22Rv1 (cell line): Measurements from ENCODE around the gene PNMA6F.

Experiments
- ZFX ChIP-seq: fragments of 450-650 bp; IDR thresholded peaks from 2 replicates; pipeline ENCODE4 v1.6.1; 2017; ENCODE audit warnings: antibody characterized with exemption, borderline replicate concordance
- TF ChIP-seq, protein P1 (sequence below): fragments of 450-650 bp; IDR thresholded peaks from 2 replicates; pipeline ENCODE4 v1.5.1; 2017; ENCODE audit warnings: mild to moderate bottlenecking

DNA sequence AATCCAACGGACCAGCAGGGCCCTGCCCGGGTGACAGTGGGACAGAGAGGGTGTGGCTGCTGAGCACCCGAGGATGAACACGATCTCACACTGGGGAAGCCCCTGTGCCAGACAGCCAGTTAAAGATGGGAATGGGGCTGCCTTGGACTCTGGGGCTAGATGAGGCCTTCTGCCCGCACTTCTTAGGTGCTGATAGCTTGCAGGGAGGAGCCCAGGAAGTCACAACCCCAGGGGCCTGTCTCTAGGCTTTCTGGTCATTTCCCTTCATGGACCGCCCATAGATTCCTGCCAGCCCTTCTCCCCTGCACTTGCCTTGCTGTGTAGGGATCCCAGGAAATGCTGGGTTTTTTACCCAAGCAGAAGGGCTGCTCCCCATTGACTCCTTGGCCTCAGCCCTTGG lies 18.5 kb upstream of the PNMA6F start:
- TF ChIP-seq, protein P1, sequence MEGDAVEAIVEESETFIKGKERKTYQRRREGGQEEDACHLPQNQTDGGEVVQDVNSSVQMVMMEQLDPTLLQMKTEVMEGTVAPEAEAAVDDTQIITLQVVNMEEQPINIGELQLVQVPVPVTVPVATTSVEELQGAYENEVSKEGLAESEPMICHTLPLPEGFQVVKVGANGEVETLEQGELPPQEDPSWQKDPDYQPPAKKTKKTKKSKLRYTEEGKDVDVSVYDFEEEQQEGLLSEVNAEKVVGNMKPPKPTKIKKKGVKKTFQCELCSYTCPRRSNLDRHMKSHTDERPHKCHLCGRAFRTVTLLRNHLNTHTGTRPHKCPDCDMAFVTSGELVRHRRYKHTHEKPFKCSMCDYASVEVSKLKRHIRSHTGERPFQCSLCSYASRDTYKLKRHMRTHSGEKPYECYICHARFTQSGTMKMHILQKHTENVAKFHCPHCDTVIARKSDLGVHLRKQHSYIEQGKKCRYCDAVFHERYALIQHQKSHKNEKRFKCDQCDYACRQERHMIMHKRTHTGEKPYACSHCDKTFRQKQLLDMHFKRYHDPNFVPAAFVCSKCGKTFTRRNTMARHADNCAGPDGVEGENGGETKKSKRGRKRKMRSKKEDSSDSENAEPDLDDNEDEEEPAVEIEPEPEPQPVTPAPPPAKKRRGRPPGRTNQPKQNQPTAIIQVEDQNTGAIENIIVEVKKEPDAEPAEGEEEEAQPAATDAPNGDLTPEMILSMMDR = no peak
- no peak for TF ChIP-seq ZFX
